HEK293 (cell line): ENCODE results near the gene SLC7A14.

ENCODE experiments used
- OVOL3 ChIP-seq: fragments of 450-650 bp; formaldehyde crosslinking; IDR thresholded peaks from 2 replicates; pipeline ENCODE4 v1.5.1; 2016; ENCODE audit warnings: missing biosample characterization, missing genetic modification characterization
- PATZ1 ChIP-seq: fragments of 450-650 bp; formaldehyde crosslinking; IDR thresholded peaks from 2 replicates; pipeline ENCODE4 v1.5.1; 2016; ENCODE audit warnings: missing biosample characterization, missing genetic modification characterization
- TSHZ1 ChIP-seq: fragments of 450-650 bp; formaldehyde crosslinking; IDR thresholded peaks from 2 replicates; pipeline ENCODE4 v1.5.1; 2016; ENCODE audit warnings: missing biosample characterization, missing genetic modification characterization, borderline replicate concordance
- ZNF155 ChIP-seq: fragments of 450-650 bp; formaldehyde crosslinking; IDR thresholded peaks from 2 replicates; pipeline ENCODE4 v1.5.1; 2016; ENCODE audit warnings: missing biosample characterization, missing genetic modification characterization
- ZNF24 ChIP-seq: fragments of 450-650 bp; formaldehyde crosslinking; IDR thresholded peaks from 2 replicates; pipeline ENCODE4 v1.5.1; 2016; ENCODE audit warnings: missing biosample characterization, missing genetic modification characterization
- ZNF488 ChIP-seq: fragments of 450-650 bp; formaldehyde crosslinking; IDR thresholded peaks from 2 replicates; pipeline ENCODE4 v1.5.1; 2016; ENCODE audit warnings: missing biosample characterization, missing genetic modification characterization
- ZNF664 ChIP-seq: fragments of 450-650 bp; formaldehyde crosslinking; IDR thresholded peaks from 2 replicates; pipeline ENCODE4 v1.5.1; 2016; ENCODE audit warnings: missing biosample characterization, missing genetic modification characterization
- ZNF785 ChIP-seq: fragments of 450-650 bp; formaldehyde crosslinking; IDR thresholded peaks from 2 replicates; pipeline ENCODE4 v1.5.1; 2016; ENCODE audit warnings: missing biosample characterization, missing genetic modification characterization
- ZNF837 ChIP-seq: fragments of 450-650 bp; formaldehyde crosslinking; IDR thresholded peaks from 2 replicates; pipeline ENCODE4 v1.5.1; 2016; ENCODE audit warnings: missing biosample characterization, missing genetic modification characterization
- TF ChIP-seq, protein P1 (sequence below): fragments of 450-650 bp; formaldehyde crosslinking; IDR thresholded peaks from 2 replicates; pipeline ENCODE4 v1.5.1; 2016; ENCODE audit warnings: missing biosample characterization, missing genetic modification characterization, borderline replicate concordance
- TF ChIP-seq, protein P2 (sequence below): fragments of 450-650 bp; formaldehyde crosslinking; IDR thresholded peaks from 2 replicates; pipeline ENCODE4 v1.5.1; 2017; ENCODE audit warnings: missing biosample characterization, missing genetic modification characterization
- TF ChIP-seq, protein P3 (sequence below): fragments of 450-650 bp; formaldehyde crosslinking; IDR thresholded peaks from 2 replicates; pipeline ENCODE4 v1.5.1; 2016; ENCODE audit warnings: missing biosample characterization, missing genetic modification characterization

Gene SLC7A14

DNA sequence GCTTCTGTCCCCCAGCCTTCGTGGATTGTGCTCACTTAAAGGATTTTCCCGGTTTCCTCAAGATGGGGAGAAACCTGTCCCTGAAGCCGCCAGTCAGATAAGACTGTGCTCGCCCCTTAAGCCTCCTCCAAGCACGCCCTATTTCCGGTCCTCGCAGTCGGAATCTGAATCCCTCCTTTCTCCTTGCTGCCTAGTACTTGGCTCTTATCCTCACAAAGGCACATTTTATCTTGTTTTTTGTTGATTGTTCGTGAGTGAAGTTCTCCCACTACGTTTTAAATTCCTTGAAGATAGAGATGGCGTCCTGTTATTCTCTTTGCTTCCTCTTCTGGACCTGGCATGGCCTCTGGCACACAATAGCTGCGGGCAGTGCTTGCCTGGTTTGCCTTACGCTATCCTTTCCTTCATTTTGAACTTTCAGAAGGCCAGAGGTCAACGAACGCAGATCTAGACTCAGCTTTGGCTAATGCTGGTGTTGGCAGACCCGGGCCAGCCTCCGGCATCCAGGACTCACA, 165.5 kb downstream of the SLC7A14 start (continued):
- TF ChIP-seq, protein P1, sequence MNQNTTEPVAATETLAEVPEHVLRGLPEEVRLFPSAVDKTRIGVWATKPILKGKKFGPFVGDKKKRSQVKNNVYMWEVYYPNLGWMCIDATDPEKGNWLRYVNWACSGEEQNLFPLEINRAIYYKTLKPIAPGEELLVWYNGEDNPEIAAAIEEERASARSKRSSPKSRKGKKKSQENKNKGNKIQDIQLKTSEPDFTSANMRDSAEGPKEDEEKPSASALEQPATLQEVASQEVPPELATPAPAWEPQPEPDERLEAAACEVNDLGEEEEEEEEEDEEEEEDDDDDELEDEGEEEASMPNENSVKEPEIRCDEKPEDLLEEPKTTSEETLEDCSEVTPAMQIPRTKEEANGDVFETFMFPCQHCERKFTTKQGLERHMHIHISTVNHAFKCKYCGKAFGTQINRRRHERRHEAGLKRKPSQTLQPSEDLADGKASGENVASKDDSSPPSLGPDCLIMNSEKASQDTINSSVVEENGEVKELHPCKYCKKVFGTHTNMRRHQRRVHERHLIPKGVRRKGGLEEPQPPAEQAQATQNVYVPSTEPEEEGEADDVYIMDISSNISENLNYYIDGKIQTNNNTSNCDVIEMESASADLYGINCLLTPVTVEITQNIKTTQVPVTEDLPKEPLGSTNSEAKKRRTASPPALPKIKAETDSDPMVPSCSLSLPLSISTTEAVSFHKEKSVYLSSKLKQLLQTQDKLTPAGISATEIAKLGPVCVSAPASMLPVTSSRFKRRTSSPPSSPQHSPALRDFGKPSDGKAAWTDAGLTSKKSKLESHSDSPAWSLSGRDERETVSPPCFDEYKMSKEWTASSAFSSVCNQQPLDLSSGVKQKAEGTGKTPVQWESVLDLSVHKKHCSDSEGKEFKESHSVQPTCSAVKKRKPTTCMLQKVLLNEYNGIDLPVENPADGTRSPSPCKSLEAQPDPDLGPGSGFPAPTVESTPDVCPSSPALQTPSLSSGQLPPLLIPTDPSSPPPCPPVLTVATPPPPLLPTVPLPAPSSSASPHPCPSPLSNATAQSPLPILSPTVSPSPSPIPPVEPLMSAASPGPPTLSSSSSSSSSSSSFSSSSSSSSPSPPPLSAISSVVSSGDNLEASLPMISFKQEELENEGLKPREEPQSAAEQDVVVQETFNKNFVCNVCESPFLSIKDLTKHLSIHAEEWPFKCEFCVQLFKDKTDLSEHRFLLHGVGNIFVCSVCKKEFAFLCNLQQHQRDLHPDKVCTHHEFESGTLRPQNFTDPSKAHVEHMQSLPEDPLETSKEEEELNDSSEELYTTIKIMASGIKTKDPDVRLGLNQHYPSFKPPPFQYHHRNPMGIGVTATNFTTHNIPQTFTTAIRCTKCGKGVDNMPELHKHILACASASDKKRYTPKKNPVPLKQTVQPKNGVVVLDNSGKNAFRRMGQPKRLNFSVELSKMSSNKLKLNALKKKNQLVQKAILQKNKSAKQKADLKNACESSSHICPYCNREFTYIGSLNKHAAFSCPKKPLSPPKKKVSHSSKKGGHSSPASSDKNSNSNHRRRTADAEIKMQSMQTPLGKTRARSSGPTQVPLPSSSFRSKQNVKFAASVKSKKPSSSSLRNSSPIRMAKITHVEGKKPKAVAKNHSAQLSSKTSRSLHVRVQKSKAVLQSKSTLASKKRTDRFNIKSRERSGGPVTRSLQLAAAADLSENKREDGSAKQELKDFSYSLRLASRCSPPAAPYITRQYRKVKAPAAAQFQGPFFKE (tag by site-specific recombination) = no peak
- TF ChIP-seq PATZ1 (tag by site-specific recombination) (no peak), ZNF155 (tag by site-specific recombination) (no peak), ZNF488 (tag by site-specific recombination) (no peak), OVOL3 (tag by site-specific recombination) (no peak), TSHZ1 (tag by site-specific recombination) (no peak), ZNF785 (tag by site-specific recombination) (no peak), ZNF837 (tag by site-specific recombination) (no peak), ZNF24 (tag by site-specific recombination) (no peak), ZNF664 (tag by site-specific recombination) (no peak)
- TF ChIP-seq, protein P2, sequence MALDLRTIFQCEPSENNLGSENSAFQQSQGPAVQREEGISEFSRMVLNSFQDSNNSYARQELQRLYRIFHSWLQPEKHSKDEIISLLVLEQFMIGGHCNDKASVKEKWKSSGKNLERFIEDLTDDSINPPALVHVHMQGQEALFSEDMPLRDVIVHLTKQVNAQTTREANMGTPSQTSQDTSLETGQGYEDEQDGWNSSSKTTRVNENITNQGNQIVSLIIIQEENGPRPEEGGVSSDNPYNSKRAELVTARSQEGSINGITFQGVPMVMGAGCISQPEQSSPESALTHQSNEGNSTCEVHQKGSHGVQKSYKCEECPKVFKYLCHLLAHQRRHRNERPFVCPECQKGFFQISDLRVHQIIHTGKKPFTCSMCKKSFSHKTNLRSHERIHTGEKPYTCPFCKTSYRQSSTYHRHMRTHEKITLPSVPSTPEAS = no peak
- TF ChIP-seq, protein P3, sequence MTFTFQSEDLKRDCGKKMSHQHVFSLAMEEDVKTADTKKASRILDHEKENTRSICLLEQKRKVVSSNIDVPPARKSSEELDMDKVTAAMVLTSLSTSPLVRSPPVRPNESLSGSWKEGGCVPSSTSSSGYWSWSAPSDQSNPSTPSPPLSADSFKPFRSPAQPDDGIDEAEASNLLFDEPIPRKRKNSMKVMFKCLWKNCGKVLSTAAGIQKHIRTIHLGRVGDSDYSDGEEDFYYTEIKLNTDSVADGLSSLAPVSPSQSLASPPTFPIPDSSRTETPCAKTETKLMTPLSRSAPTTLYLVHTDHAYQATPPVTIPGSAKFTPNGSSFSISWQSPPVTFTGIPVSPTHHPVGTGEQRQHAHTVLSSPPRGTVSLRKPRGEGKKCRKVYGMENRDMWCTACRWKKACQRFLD (tag by site-specific recombination) = no peak
